ENCODE data around the gene APOBEC3A.

- no peak for TF ChIP-seq CTCF (IDR thresholded peaks at IDR 0.05)
- TF ChIP-seq POLR2A (IDR thresholded peaks at IDR 0.05), result no peak
Measured at GRCh38 chr22:38953091-38953490, 4.3 kb upstream of the APOBEC3A start.
